Astrocyte of the spinal cord (primary cell): ENCODE results near the gene MMAB.

Experiments
- DNase-seq: peaks from one replicate; pipeline ENCODE4 v3.0.0; 2011; ENCODE audit warnings: low read depth, low spot score
- H3K4me3 ChIP-seq: 2 replicates; pipeline ENCODE4 v1.5.1; 2011; ENCODE audit warnings: low read depth, mild to moderate bottlenecking, low read length, moderate library complexity
- in situ Hi-C: cut with HindIII; loops from 2 replicates; pipeline ENCODE4 v1.10.0; 2017; ENCODE audit warnings: low sequenced_read_pairs
- TF ChIP-seq, protein P1 (sequence below): IDR thresholded peaks from 2 replicates; pipeline ENCODE4 v1.5.1; 2012; ENCODE audit warnings: low read depth, mild to moderate bottlenecking, low read length, inconsistent platforms

Gene MMAB

GRCh38 chr12:109609342-109609741 is 36.0 kb upstream of the MMAB start:
- in situ Hi-C loops: no loop called here

GRCh38 chr12:109608793-109609192 is 35.5 kb upstream of the MMAB start:
- in situ Hi-C loops: no loop called here
- TF ChIP-seq, protein P1, sequence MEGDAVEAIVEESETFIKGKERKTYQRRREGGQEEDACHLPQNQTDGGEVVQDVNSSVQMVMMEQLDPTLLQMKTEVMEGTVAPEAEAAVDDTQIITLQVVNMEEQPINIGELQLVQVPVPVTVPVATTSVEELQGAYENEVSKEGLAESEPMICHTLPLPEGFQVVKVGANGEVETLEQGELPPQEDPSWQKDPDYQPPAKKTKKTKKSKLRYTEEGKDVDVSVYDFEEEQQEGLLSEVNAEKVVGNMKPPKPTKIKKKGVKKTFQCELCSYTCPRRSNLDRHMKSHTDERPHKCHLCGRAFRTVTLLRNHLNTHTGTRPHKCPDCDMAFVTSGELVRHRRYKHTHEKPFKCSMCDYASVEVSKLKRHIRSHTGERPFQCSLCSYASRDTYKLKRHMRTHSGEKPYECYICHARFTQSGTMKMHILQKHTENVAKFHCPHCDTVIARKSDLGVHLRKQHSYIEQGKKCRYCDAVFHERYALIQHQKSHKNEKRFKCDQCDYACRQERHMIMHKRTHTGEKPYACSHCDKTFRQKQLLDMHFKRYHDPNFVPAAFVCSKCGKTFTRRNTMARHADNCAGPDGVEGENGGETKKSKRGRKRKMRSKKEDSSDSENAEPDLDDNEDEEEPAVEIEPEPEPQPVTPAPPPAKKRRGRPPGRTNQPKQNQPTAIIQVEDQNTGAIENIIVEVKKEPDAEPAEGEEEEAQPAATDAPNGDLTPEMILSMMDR: no peak
- DNase-seq: no peak

More at GRCh38 chr12:109609342-109609741, 36.0 kb upstream of the MMAB start:
- H3K4me3 ChIP-seq: no peak overlapping the region
- TF ChIP-seq, protein P1: no peak
- DNase-seq: no peak

GRCh38 chr12:109608270-109608669 is 35.0 kb upstream of the MMAB start:
- in situ Hi-C loops: no loop called here
- DNase-seq: no peak
- H3K4me3 ChIP-seq: no peak overlapping the region
- TF ChIP-seq, protein P1: no peak

More at GRCh38 chr12:109608793-109609192, 35.5 kb upstream of the MMAB start:
- H3K4me3 ChIP-seq: no peak overlapping the region

DNA sequence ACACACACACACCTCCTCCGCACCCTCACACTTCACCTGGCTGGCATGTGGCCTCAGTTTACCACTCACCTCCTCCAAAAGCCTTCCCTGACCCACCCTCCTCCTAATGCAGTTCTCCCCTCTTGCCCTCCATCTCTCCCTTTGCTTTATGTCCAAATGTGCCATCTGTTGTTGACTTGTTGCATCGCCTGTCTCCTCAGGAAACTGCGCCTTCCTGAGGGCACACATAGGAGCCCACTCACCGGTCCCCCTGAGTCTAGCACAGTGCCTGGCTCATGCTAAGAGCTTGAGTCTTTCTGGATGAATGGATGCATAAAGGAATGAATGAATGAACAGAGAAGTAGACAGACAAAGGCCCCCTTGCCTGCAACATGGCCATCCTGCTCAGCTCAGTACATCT is 34.3 kb upstream of the MMAB start:
- in situ Hi-C loops: no loop called here
- TF ChIP-seq, protein P1: no peak
- DNase-seq: no peak
- H3K4me3 ChIP-seq: no peak overlapping the region

- DNase-seq: peak; percentile 6
- H3K4me3 ChIP-seq: no peak overlapping the region
- TF ChIP-seq, protein P1: no peak
- in situ Hi-C loops: no loop called here
Measured at GRCh38 chr12:109606320-109607028, 33.2 kb upstream of the MMAB start.

DNA sequence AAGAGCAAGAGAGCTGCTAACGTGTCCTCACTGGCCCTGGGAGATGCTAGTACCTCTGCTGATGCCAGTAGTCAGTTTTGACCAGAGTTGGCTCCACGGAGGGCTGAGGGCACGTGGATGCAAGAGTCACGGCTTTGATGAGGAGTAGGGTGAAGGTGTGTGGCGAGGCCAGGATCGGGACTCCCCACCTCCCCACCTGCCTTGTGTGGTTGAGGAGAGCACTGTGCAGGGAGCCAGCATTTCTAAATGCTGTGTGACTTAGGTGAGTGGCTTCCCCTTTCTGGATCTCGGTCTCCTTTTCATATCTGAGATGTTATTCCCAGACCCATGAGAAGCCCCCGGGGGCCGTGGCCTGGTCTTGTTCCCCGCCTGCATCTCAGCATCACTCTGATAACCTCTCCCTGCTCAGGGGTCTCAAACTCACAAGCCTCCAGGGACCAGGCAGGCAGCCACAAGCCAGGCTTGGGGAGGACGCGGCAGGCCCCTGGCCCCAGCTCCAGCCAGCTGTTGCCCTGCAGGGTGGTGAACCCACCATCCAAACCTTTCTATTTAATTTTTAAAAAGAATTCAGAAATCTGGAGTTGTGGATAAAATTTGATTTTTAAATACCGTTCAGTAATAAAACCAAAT is 32.4 kb upstream of the MMAB start:
- in situ Hi-C loops: no loop called here
- no peak overlapping the region for H3K4me3 ChIP-seq
- DNase-seq: no peak
- TF ChIP-seq, protein P1: no peak
